ENCODE results near the gene TMEM151A.

The TMEM151A gene

GRCh38 chr11:66339686-66340483 lies 48.2 kb downstream of the TMEM151A start:
- H3K27me3 ChIP-seq: peaks cover 0 to 1% (median 0%) of the 10 kb centered on the region in 11 experiments; a peak in 3 of 22 replicates
- H3K4me3 ChIP-seq: no peak overlapping the region
- no peak overlapping the region for H3K27ac ChIP-seq
- TF ChIP-seq Cebpa-rat (IDR thresholded peaks at IDR 0.05): no peak
- no peaks in the 10 kb centered on the region for H3K9me3 ChIP-seq (replicated peaks in 1 of 11)
- H3K4me2 ChIP-seq: no peak overlapping the region
- peaks cover 48 to 67% (median 59%) of the 10 kb centered on the region in 10 experiments for H3K4me1 ChIP-seq
- H3K36me3 ChIP-seq: peaks cover 48 to 69% (median 63%) of the 10 kb centered on the region in 11 experiments
- peaks cover 0 to 84% (median 44%) of the 10 kb centered on the region in 11 experiments; a peak in 19 of 22 replicates for H4K20me1 ChIP-seq
- peak overlapping the region in 2 of 11 experiments; percentile 14 to 27; a peak in 3 of 22 replicates for H3K9ac ChIP-seq

GRCh38 chr11:66340596-66341501 lies 49.2 kb downstream of the TMEM151A start:
- no peak overlapping the region for H3K27ac ChIP-seq
- peaks cover 48 to 69% (median 63%) of the 10 kb centered on the region in 11 experiments for H3K36me3 ChIP-seq
- H3K9ac ChIP-seq: peak overlapping the region in 1 of 11 experiments; percentile 14; a peak in 1 of 22 replicates
- no peak for TF ChIP-seq Cebpa-rat (IDR thresholded peaks at IDR 0.05)
- peaks cover 0 to 81% (median 44%) of the 10 kb centered on the region in 11 experiments; a peak in 19 of 22 replicates for H4K20me1 ChIP-seq
- no peaks in the 10 kb centered on the region for H3K27me3 ChIP-seq
- H3K9me3 ChIP-seq (replicated peaks in 1 of 11): no peaks in the 10 kb centered on the region
- peaks cover 46 to 65% (median 57%) of the 10 kb centered on the region in 10 experiments for H3K4me1 ChIP-seq
- no peak overlapping the region for H3K4me2 ChIP-seq
- no peak overlapping the region for H3K4me3 ChIP-seq

- Histone ChIP-seq H3K4me1 (peaks cover 48 to 65% (median 58%) of the 10 kb centered on the region in 10 experiments), H3K9ac (no peak overlapping the region), H3K27me3 (no peaks in the 10 kb centered on the region), H4K20me1 (peaks cover 0 to 73% (median 44%) of the 10 kb centered on the region in 11 experiments; a peak in 19 of 22 replicates), H3K9me3 (replicated peaks in 1 of 11) (no peaks in the 10 kb centered on the region), H3K4me3 (no peak overlapping the region), H3K36me3 (peaks cover 48 to 69% (median 63%) of the 10 kb centered on the region in 11 experiments), H3K4me2 (no peak overlapping the region), H3K27ac (no peak overlapping the region)
- TF ChIP-seq Cebpa-rat (IDR thresholded peaks at IDR 0.05): no peak
Measured at GRCh38 chr11:66341502-66342126, 49.9 kb downstream of the TMEM151A start.

- Histone ChIP-seq H3K9ac (peak overlapping the region; percentile 86 to 94 (median 91); a peak in 18 of 22 replicates), H3K27ac (no peak overlapping the region), H3K4me2 (peak overlapping the region; percentile 89 to 100 (median 98))
Measured at GRCh38 chr11:66343176-66343575, 51.5 kb downstream of the TMEM151A start.

GRCh38 chr11:66344550-66345315 lies 53.0 kb downstream of the TMEM151A start, which contains the start of gene BRMS1:
BRMS1 (minus strand) TSS chr11:66345104; CDS start chr11:66342234, 2,870 bp downstream.
- peaks cover 27 to 41% (median 36%) of the 10 kb centered on the region in 11 experiments for H3K36me3 ChIP-seq
- peaks cover 43 to 53% (median 49%) of the 10 kb centered on the region in 10 experiments for H3K4me1 ChIP-seq
- peak within 1 kb of the TSS; percentile 86 to 94 (median 91) for H3K9ac ChIP-seq
- H3K9me3 ChIP-seq (replicated peaks in 1 of 11): no peaks in the 10 kb centered on the region
- peak within 1 kb of the TSS; percentile 89 to 100 (median 100) for H3K4me2 ChIP-seq
- peak within 1 kb of the TSS; percentile 79 to 98 (median 92) for H3K4me3 ChIP-seq
- peaks cover 0 to 45% (median 17%) of the 10 kb centered on the region in 11 experiments; a peak in 14 of 22 replicates for H4K20me1 ChIP-seq
- peak within 1 kb of the TSS; percentile 65 to 85 (median 80) for H3K27ac ChIP-seq
- TF ChIP-seq Cebpa-rat (IDR thresholded peaks at IDR 0.05): no peak
- no peaks in the 10 kb centered on the region for H3K27me3 ChIP-seq

More at GRCh38 chr11:66343176-66343575, 51.5 kb downstream of the TMEM151A start:
- H3K27me3 ChIP-seq: no peaks in the 10 kb centered on the region
- H3K36me3 ChIP-seq: peaks cover 42 to 56% (median 52%) of the 10 kb centered on the region in 11 experiments
- no peak for TF ChIP-seq Cebpa-rat (IDR thresholded peaks at IDR 0.05)
- H3K4me3 ChIP-seq: peak overlapping the region in 2 of 10 experiments; percentile 90 to 93; a peak in 1 of 20 replicates
- peaks cover 39 to 58% (median 51%) of the 10 kb centered on the region in 10 experiments for H3K4me1 ChIP-seq
- H4K20me1 ChIP-seq: peaks cover 0 to 58% (median 31%) of the 10 kb centered on the region in 11 experiments; a peak in 14 of 22 replicates
- H3K9me3 ChIP-seq (replicated peaks in 1 of 11): no peaks in the 10 kb centered on the region

GRCh38 chr11:66345316-66345649 lies 53.6 kb downstream of the TMEM151A start:
- peak overlapping the region in 10 of 11 experiments; percentile 75 to 85 (median 80); a peak in 21 of 22 replicates for H3K27ac ChIP-seq
- peaks cover 22 to 35% (median 31%) of the 10 kb centered on the region in 11 experiments for H3K36me3 ChIP-seq
- H3K9ac ChIP-seq: peak overlapping the region; percentile 86 to 94 (median 91); a peak in 21 of 22 replicates
- peaks cover 0 to 43% (median 17%) of the 10 kb centered on the region in 11 experiments; a peak in 13 of 22 replicates for H4K20me1 ChIP-seq
- peaks cover 43 to 53% (median 49%) of the 10 kb centered on the region in 10 experiments for H3K4me1 ChIP-seq
- H3K9me3 ChIP-seq (replicated peaks in 1 of 11): no peaks in the 10 kb centered on the region
- H3K4me3 ChIP-seq: peak overlapping the region; percentile 79 to 98 (median 92)
- peak overlapping the region; percentile 89 to 100 (median 100) for H3K4me2 ChIP-seq
- no peaks in the 10 kb centered on the region for H3K27me3 ChIP-seq
- no peak for TF ChIP-seq Cebpa-rat (IDR thresholded peaks at IDR 0.05)
